IMR-90 (cell line): Measurements from ENCODE around the gene TOP2A. TPM values are rescaled to one million over a fixed set of nuclear protein-coding genes. Genes with fewer than 3 reads are reported as not detected.

Experiments used
- ATAC-seq: fragments of 200-7000 bp; cut with Tn5 transposase; 2 replicates; pipeline ENCODE4 v1.9.1; 2020; ENCODE audit warnings: low read depth, mild to moderate bottlenecking, moderate library complexity
- BruUV-seq: library from RNA; stranded (reverse); fragments of 400-500 nt; replicated peaks from 2 replicates; lab custom pipeline; 2021; lab: Mats Ljungman, UMichigan
- CTCF ChIA-PET: fragments of 300-600 bp; formaldehyde crosslinking; extraction: SDS; loops from one replicate; lab custom pipeline; 2021; ENCODE audit warnings: antibody characterized with exemption; lab: Yijun Ruan, JAX
- POLR2A ChIA-PET: fragments of 300-600 bp; sonication (Branson Sonifier 250); formaldehyde crosslinking; loops from one replicate; lab custom pipeline; 2022; ENCODE audit warnings: antibody characterized with exemption; ENCODE audit not compliant: unreplicated experiment; lab: Charles Lee
- DNase-seq: peaks from one replicate; pipeline ENCODE4 v3.0.0; 2013
- H2AFZ ChIP-seq: replicated peaks from 2 replicates; pipeline ENCODE3; 2013; ENCODE audit warnings: low read length, mild to moderate bottlenecking; ENCODE audit not compliant: poor library complexity
- H2AK5ac ChIP-seq: 2 replicates; pipeline ENCODE4 v1.6.1; 2013; ENCODE audit warnings: low read depth, low read length, inconsistent platforms
- H2AK9ac ChIP-seq: replicated peaks from 2 replicates; pipeline ENCODE3; 2013; ENCODE audit warnings: mild to moderate bottlenecking, low read depth, low read length, moderate library complexity; ENCODE audit not compliant: poor library complexity
- H2BK120ac ChIP-seq: 2 replicates; pipeline ENCODE4 v1.6.1; 2013; ENCODE audit warnings: low read depth, low read length, inconsistent platforms
- H2BK15ac ChIP-seq: 3 replicates; pipeline ENCODE4 v1.6.1; 2013; ENCODE audit warnings: low read depth, low read length, inconsistent platforms
- H2BK20ac ChIP-seq: 2 replicates; pipeline ENCODE4 v1.6.1; 2013; ENCODE audit warnings: low read depth, mild to moderate bottlenecking, inconsistent platforms, low read length, moderate library complexity
- H2BK5ac ChIP-seq: 2 replicates; pipeline ENCODE4 v1.6.1; 2013; ENCODE audit warnings: mild to moderate bottlenecking, low read depth, low read length, inconsistent platforms; ENCODE audit not compliant: poor library complexity, severe bottlenecking
- H3K14ac ChIP-seq: replicated peaks from 2 replicates; pipeline ENCODE4 v1.6.1; 2013; ENCODE audit warnings: low read depth, low read length, inconsistent platforms
- H3K18ac ChIP-seq: 2 replicates; pipeline ENCODE4 v1.6.1; 2013; ENCODE audit warnings: low read depth, low read length, control low read depth
- H3K23ac ChIP-seq: 2 replicates; pipeline ENCODE4 v1.6.1; 2013; ENCODE audit warnings: low read depth, low read length, inconsistent platforms
- H3K27ac ChIP-seq: 2 replicates; pipeline ENCODE4 v1.5.1; 2013; ENCODE audit warnings: mild to moderate bottlenecking, control low read depth, low read length; ENCODE audit not compliant: insufficient read depth
- H3K27me3 ChIP-seq: 2 replicates; pipeline ENCODE4 v1.6.1; 2013; ENCODE audit warnings: low read length; ENCODE audit not compliant: control insufficient read depth, insufficient read depth
- H3K36me3 ChIP-seq: 2 replicates; pipeline ENCODE4 v1.6.1; 2013; ENCODE audit warnings: low read length, mixed read lengths; ENCODE audit not compliant: control insufficient read depth, insufficient read depth
- H3K4ac ChIP-seq: 2 replicates; pipeline ENCODE4 v1.6.1; 2013; ENCODE audit warnings: low read depth, low read length, inconsistent platforms
- H3K4me1 ChIP-seq: 2 replicates; pipeline ENCODE4 v1.6.1; 2013; ENCODE audit warnings: low read length, mixed read lengths; ENCODE audit not compliant: control insufficient read depth, insufficient read depth
- H3K4me2 ChIP-seq: 2 replicates; pipeline ENCODE4 v1.6.1; 2013; ENCODE audit warnings: low read depth, mild to moderate bottlenecking, control low read depth, low read length, moderate library complexity
- H3K4me3 ChIP-seq: 2 replicates; pipeline ENCODE4 v1.5.1; 2013; ENCODE audit warnings: low read depth, mild to moderate bottlenecking, control low read depth, low read length, moderate library complexity; ENCODE audit not compliant: insufficient read depth
- H3K56ac ChIP-seq: 2 replicates; pipeline ENCODE4 v1.6.1; 2013; ENCODE audit warnings: low read length, inconsistent platforms; ENCODE audit not compliant: insufficient read depth; ENCODE audit errors: extremely low read depth
- H3K79me1 ChIP-seq, 2 experiments: 2 replicates each; pipeline ENCODE4 v1.6.1; 2013; ENCODE audit warnings: low read length in 2 of 2, inconsistent platforms in 1 of 2, low read depth in 1 of 2
- H3K9ac ChIP-seq: 2 replicates; pipeline ENCODE4 v1.6.1; 2013; ENCODE audit warnings: low read depth, low read length, control low read depth
- H3K9me1 ChIP-seq: 2 replicates; pipeline ENCODE4 v1.6.1; 2013; ENCODE audit warnings: low read length, inconsistent platforms; ENCODE audit not compliant: insufficient read depth
- H3K9me3 ChIP-seq: 2 replicates; pipeline ENCODE4 v1.6.1; 2013; ENCODE audit warnings: low read length; ENCODE audit not compliant: control insufficient read depth, insufficient read depth
- H4K20me1 ChIP-seq: 2 replicates; pipeline ENCODE4 v1.6.1; 2013; ENCODE audit warnings: low read length, inconsistent platforms; ENCODE audit not compliant: insufficient read depth
- H4K5ac ChIP-seq: 2 replicates; pipeline ENCODE4 v1.6.1; 2013; ENCODE audit warnings: mild to moderate bottlenecking, low read depth, low read length, control low read depth
- H4K8ac ChIP-seq, 2 experiments: 2 replicates each; pipeline ENCODE4 v1.6.1; 2013; ENCODE audit warnings: low read depth in 2 of 2, low read length in 2 of 2, control low read depth in 1 of 2, inconsistent platforms in 1 of 2
- H4K91ac ChIP-seq: 2 replicates; pipeline ENCODE4 v1.6.1; 2013; ENCODE audit warnings: low read depth, low read length, inconsistent platforms; ENCODE audit not compliant: insufficient read depth
- CEBPB ChIP-seq: IDR thresholded peaks from 2 replicates; pipeline ENCODE4 v1.6.1; 2012; ENCODE audit warnings: low read depth, low read length, improper control_type of control experiment
- CTCF ChIP-seq: conservative IDR thresholded peaks from 2 replicates; pipeline ENCODE4 v1.5.1; 2012; ENCODE audit warnings: mild to moderate bottlenecking, low read depth, low read length, improper control_type of control experiment
- NFE2L2 ChIP-seq: fragments of 150-350 bp; IDR thresholded peaks from 2 replicates; pipeline ENCODE4 v1.6.1; 2016; ENCODE audit warnings: low read depth, mild to moderate bottlenecking, low read length
- POLR2A ChIP-seq: IDR thresholded peaks from 2 replicates; pipeline ENCODE4 v1.6.1; 2012; ENCODE audit warnings: mild to moderate bottlenecking, low read depth, low read length
- dilution Hi-C: fragments of 300-500 bp; cut with HindIII; formaldehyde crosslinking; loops from one replicate; pipeline ENCODE4 v1.14.3; 2018; ENCODE audit warnings: low sequenced_read_pairs; ENCODE audit not compliant: unreplicated experiment
- in situ Hi-C: fragments of 300-500 bp; cut with MboI; formaldehyde crosslinking; loops from 3 replicates; pipeline ENCODE4 v1.14.3; 2019; ENCODE audit warnings: low sequenced_read_pairs, inconsistent platforms, mixed read lengths
- intact Hi-C: fragments of 100-400 bp; cut with micrococcal nuclease; formaldehyde crosslinking; loops from 2 replicates; pipeline ENCODE4 v1.10.0; 2022
- polyA plus RNA-seq, 3 experiments: library from polyadenylated mRNA; depleted of rRNA; stranded (reverse); fragments of >200 nt; gene quantifications; 2 replicates each; pipeline ENCODE4 v1.2.3, GENCODE V29; 2012; ENCODE audit warnings: low replicate concordance in 1 of 3
- total RNA-seq: library from RNA; depleted of rRNA; stranded (reverse); fragments of >200 nt; gene quantifications from 2 replicates; pipeline ENCODE4 v1.2.3, GENCODE V29; 2012

Gene TOP2A
- total and polyA plus RNA-seq, 2 of the 4 experiments (the other 2 are of a cell fraction), result 43.4 to 68.5 TPM

DNA sequence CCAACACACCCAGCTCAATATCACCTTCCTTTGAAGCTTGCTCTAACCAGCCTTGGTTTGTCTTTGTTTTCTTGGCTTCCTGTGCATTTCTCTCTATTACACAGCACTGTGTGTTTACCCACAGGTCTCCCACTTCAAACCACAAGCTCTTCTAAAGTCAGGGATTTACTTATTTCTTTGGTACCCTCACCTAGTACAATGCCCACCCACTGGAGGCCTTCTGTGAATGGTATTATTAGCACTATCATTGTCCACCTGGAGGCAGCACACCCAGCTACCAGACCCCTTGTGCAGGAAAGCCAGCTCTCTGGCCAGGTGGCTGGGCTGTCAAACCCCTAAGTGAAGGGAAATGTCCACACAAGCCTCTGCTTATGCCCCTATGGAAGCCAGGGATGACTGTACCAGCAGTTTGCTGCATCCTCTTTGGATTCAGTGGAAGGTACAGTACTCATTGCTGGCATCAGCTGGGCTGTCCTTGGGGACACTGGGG is 9.4 kb upstream of the TOP2A start:
- no peak overlapping the region for H2AK9ac ChIP-seq
- ATAC-seq, result no peak
- no TSS peak for BruUV-seq
- H3K9me1 ChIP-seq, result no peaks in the 10 kb centered on the region
- ChIA-PET CTCF (interaction anchor here (1.0 to 1.1 kb wide), 2 partner anchors 12 to 37 kb away, joined by 3 read pairs; no protein-coding TSS in a partner anchor), POLR2A (interaction anchor here (0.7 kb wide), 1 partner anchor 9 kb away, joined by 3 read pairs; the partner anchor contains the start of gene TOP2A)
- H4K8ac ChIP-seq, result no peak overlapping the region
- no peak overlapping the region for H3K56ac ChIP-seq
- peak overlapping the region; percentile 24 for H2AFZ ChIP-seq
- no peak overlapping the region for H4K5ac ChIP-seq
- H2AK5ac ChIP-seq, result no peak overlapping the region
- H3K27ac ChIP-seq, result no peak overlapping the region
- H3K4me1 ChIP-seq, result no peaks in the 10 kb centered on the region
- H3K9ac ChIP-seq, result no peak overlapping the region
- dilution Hi-C loops, result no loop called here
- intact Hi-C loops, result no loop called here
- no peak overlapping the region for H2BK120ac ChIP-seq
- TF ChIP-seq POLR2A (no peak), CTCF (no peak), CEBPB (no peak), NFE2L2 (no peak)
- H3K36me3 ChIP-seq, result no peaks in the 10 kb centered on the region
- no peak for DNase-seq
- no peak overlapping the region for H2BK20ac ChIP-seq
- H3K27me3 ChIP-seq, result peaks cover 4% of the 10 kb centered on the region; the same call in 1 of the 2 replicates
- no peak overlapping the region for H3K18ac ChIP-seq
- H3K9me3 ChIP-seq, result no peaks in the 10 kb centered on the region
- H3K14ac ChIP-seq, result no peak overlapping the region
- H3K4ac ChIP-seq, result no peak overlapping the region
- H4K20me1 ChIP-seq, result no peaks in the 10 kb centered on the region
- no peak overlapping the region for H2BK5ac ChIP-seq
- no peaks in the 10 kb centered on the region for H3K79me1 ChIP-seq
- no peak overlapping the region for H3K4me3 ChIP-seq
- H3K4me2 ChIP-seq, result no peak overlapping the region
- in situ Hi-C loops, result no loop called here
- no peak overlapping the region for H2BK15ac ChIP-seq
- H3K23ac ChIP-seq, result no peak overlapping the region
- H4K91ac ChIP-seq, result no peak overlapping the region
